MV-4-11 (cell line): ENCODE measurements around the gene CFAP141.
A peak's percentile ranks its signal among the peaks of the same experiment; 100 is the strongest.
"Not testable (repeated sequence)": the region's sequence is repeated elsewhere in the genome, so short reads cannot be mapped to it uniquely, and the experiment has no call there.

Experiments
- DNase-seq: peaks from one replicate; lab custom pipeline; 2025; lab: John Stamatoyannopoulos, UW

Gene CFAP141

GRCh38 chr1:154208677-154209388 lies 2.7 kb upstream of the CFAP141 start:
- peak; percentile 51 for DNase-seq

DNA sequence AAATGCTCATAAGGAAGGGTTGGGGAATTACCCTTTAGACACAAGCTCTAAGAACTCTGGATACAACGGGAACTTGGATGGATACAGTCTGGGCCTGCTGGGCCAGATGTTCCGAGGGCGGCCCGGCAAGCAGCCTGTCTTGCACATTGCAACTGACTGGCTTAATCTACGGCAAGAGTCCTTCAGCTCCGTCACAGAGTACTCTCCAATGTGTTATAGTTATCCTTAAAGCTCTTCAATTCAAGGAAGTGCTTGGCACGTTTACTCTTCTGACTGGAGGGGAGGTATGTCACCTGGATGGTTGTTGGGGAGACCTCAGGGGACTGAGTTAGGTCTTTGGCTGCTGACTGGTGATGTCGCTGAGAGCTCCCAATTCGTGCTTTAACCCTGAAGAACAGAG lies 1.1 kb upstream of the CFAP141 start:
- DNase-seq = no peak

DNA sequence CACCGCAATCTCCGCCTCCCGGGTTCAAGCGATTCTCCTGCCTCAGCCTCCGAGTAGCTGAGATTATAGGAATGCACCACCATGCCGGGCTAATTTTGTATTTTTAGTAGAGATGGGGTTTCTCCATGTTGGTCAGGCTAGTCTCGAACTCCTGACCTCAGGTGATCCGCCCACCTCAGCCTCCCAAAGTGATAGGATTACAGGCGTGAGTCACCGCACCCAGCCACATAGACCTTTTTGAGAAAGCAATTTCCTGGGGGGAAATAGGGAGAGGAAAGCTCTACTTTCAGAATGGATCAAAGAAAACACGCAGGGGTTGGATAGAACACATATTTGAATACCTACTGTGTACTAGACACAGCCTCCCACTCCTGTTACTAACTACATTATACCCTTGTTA lies 355 bp downstream of the CFAP141 start:
- DNase-seq = not testable (repeated sequence)

DNA sequence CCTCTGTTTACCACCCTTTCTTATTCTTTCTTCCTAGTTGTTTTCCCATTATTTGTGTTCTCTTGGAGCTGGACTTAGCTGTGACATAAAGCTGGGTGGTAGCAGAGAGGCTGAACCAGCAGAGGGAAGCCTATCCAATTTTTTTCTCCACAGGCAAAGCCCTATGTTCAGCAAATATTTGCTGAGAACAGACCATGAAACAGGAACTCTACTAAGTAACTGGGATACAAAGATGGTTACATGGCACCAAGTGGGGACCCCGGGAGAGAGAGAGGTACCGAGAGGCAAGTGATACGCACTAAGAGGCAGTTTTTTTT lies 6.6 kb downstream of the CFAP141 start:
- DNase-seq = no peak

DNA sequence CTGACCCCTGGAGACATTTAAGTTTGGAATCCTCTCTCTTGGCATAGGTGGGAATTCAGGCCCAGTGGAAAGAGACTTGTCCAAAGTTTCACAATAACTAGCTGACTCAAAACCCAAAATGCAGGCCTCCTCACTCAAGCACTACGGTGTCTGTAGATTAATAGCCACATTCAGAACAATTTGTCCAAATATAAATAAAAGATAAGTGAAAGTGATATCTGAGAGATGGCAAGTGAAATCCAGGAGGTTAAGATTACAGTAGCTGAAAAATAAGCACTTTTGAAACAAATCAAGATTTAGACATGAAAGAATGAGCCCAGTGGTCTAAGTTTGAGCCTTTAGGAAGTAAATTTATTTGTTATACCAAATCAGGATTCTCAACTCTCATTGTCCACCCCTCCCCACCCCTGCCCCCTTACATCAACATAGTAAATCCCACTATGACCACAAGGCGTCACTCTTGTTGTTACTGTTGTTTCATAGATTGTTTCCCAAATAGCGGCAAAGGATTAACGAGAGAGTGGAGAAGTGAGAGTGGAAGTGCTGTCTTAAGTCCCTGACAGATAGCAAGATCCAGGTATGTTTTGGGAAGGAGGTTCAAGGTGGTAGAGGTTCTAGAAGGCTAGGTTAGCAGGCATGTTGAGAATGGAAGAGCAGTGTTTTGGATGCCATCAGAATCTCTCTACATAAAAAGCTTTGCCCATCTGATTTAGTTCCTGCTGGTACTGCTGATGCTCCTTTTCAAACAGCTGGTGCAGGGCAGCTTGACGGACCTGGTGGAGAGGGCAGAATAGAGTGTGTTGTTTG lies 7.2 kb downstream of the CFAP141 start:
- peak; percentile 65 for DNase-seq

- no peak for DNase-seq
Observed at GRCh38 chr1:154193821-154194220, 12.3 kb downstream of the CFAP141 start.

DNA sequence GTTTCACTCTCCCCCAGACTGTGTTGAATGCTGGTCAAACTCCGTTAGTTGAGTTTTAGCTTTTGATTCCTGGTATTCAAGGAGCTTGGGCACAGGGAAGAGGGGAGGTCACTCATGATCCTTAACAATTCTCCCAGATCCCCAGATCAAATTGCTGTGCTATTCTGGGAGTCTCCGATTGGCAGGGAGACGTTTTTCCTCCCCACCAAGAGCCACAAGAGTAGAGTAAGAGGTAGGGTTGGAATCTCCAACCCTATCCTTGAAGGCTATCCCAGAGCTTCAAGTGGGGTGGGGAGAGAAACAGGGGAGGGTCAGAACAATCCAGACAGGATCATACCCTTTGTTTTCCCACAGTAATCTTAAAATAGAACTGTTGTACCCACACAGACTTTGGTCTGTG lies 13.7 kb downstream of the CFAP141 start:
- no peak for DNase-seq

- peak; percentile 87 for DNase-seq
Observed at GRCh38 chr1:154191990-154192461, 14.1 kb downstream of the CFAP141 start, which contains the start of gene TPM3. Gene TPM3, minus strand, starts transcription at chr1:154192100. Its CDS starts 82 bp downstream, at chr1:154192018.

DNA sequence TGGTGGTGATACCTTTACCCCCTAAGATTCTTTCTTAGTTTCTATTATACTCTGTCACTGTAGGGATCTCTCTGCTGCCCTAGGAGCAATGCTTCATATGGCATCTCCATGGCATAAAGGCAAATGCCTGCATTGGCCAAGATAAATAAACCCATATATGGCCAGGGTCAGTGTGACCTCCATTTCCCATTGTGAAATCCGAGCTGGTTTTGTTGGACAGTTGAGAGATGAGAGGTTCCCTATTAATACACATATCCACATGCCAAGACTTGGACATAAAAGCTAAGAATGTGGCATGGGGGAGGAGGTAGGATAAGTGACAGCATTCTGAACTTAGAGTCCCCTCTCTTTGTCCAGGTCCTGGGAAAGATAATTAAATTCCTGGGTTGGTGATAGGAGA lies 15.6 kb downstream of the CFAP141 start:
- DNase-seq = no peak

DNA sequence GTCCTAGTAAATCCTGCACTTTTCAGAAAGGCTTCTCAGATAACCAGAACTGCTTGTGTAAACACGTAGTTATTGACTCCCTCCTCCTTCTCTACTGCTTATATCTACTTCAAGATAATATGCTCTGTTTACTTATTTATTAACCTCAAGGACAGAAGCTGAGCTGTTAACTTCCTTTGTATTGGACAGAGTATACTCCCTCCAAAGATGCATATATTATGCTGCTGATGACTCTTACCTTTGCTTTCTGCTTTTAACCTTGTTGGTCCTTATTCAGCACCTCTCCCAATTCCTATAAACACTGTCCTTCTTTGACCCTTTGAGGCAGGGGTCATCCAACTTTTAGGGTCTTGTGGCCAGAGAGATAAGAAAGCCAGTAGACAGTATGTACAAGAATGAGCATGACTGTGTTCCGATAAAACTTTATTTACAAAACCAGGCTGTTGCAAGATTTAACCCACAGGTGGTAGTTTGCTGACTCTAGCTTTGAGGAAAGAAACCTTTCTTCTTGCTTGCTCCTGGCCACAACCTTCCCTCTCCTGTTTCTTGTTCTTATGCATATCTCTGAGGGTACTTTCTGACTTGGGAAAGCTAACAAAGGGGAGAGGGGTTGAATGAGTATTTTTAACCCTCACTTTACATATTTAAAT lies 19.2 kb downstream of the CFAP141 start:
- no peak for DNase-seq

- DNase-seq = peak; percentile 72
Observed at GRCh38 chr1:154186177-154186576, 20.0 kb downstream of the CFAP141 start.

- DNase-seq = peak; percentile 89
Observed at GRCh38 chr1:154183046-154183915, 22.9 kb downstream of the CFAP141 start.

DNA sequence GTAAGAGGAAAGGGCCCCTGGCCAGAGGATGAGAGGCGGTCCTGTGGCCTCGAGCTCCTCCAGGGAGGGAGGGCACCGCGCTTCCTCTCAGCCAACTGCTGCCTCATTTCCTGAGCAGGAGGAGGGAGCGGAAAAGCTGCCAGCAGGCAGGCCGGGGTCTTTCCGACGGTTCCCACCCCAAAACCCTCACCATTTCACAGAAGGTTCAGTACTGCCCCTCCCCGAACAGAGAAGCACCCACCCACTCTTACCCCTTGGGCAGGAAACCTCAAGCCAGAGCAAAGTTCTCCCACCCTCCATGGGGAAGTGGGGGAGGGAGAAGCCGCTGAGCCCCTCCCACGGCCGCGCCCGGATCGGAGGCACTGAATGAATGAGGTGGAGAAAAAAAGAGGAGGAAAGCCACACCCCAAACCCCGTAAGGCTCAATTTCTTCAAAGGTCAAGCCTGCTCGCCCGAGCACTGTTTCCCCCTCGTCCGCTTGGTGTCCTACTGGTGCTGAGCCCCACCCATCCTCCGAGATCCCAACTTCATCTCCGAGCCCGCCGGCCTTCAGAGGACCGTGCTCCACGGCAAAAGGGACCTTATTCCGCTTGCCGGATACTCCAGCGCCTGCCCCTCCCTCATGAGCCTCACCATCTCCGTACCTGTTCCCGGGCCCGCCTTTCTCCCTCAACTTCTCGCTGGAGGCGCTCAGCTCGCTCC lies 23.6 kb downstream of the CFAP141 start:
- DNase-seq = peak; percentile 91

GRCh38 chr1:154181944-154182343 lies 24.2 kb downstream of the CFAP141 start:
- DNase-seq = no peak

DNA sequence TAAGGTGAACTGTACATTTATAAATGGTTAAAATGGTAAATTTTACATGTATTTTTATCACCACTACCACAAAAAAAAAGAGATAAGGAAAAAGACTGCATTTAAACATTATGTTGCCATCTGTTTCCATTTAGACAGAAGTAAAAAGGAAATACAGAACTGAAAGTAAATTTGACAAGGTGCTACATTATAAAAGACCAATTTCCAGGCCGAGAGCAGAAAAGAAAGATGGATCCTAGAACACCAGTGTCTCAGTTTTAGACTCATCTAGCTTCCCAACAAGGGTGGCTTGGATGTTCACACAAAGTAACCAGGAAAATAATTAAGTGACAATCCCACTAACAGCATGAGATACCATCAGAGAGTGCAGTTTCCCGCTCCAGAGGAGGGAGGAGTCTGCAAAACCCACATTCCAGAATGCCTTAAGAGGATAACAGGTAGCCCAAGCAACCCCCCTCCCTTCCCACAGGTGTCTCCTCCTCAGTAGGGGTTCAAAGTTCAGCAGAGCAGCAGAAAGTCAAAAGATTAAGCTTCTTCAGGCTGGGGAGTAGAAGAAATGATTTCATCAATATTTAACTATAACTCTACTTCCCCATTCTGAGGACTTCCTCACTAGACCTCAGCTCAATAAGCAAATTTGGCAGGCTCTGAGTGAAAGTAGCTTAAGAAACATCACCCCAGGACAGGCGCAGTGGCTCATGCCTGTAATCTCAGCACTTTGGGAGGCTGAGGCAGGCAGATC lies 26.0 kb downstream of the CFAP141 start:
- DNase-seq = peak; percentile 94

DNA sequence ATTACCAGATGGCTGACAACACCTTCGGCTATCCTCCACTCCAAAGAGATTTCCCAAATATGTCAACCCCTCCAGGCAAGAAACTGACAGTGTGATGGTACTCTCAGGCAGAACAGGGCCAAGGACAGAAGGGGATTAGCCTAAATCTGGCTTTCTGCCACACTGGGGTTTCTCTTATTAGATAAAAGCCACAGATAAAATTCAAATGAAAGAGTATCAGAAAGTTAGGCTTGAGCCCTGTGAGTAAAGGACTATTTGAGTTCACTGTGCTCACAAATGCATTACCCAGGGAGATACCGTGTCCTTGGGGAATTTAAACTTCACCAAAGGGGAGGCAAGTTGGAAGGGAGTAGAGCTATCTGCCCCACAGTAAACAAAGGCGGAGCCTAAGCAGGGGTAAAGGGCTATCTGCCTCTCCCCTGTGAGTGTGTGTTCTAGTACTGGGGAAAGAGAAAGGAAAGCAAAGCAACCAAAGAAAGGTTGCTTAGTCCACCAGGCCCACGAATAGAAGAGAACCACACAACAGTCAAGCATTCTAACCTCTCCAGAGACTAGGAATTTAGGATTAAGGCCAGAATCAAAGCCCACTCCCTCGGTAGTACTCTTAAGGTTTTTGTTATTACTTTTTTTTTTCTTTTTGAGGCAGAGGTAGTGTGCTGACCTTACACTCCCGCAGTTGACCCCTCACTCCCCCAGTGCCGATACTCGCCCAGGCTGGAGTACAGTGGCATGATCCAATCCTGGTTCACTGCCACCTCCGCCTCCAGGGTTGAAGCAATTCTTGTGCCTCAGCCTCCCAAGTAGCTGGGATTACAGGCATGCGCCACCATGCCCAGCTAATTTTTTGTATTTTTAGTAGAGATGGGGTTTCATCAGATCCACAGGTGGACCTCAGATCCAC lies 27.0 kb downstream of the CFAP141 start:
- no peak for DNase-seq

- DNase-seq = peak; percentile 15
Observed at GRCh38 chr1:154178013-154178412, 28.1 kb downstream of the CFAP141 start.

- DNase-seq = no peak
Observed at GRCh38 chr1:154176337-154176736, 29.8 kb downstream of the CFAP141 start.

DNA sequence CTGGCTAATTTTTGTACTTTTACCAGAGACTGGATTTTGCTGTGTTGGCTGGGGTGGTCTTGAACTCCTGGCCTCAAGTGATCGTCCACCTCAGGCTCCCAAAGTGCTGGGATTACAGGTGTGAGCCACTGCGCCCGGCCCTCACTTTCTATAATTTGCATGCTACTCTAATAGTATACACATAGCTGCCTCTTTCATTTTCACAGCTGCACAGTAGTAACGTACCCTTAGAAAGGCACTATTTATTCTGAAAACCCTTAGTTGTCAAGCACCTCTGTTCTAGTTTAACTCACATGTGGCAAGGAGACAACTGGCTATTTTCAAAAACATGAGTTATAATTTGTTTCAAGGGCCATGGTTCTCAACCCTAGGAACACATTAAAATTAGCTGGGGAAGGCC lies 31.5 kb downstream of the CFAP141 start:
- no peak for DNase-seq
